ENCODE data around the gene YAF2. TPM values are rescaled to one million over a fixed set of nuclear protein-coding genes. Genes with fewer than 3 reads are reported as not detected.

Gene YAF2
- total RNA-seq, 3 donors from 2014 or later (not counting 1 experiment from before 2014, with no cell fraction given), result 96.2 to 124 (median 101) TPM

GRCh38 chr12:42284876-42285275, 46.8 kb upstream of the YAF2 start:
- Mint-ChIP-seq H3K9me3 (no peaks in the 10 kb centered on the region), H3K36me3 (no peaks in the 10 kb centered on the region), H3K4me3 (no peak overlapping the region), H3K27me3 (ENCODE audit: low read depth in 2 of 2) (peaks cover 8 to 11% of the 10 kb centered on the region in 2 donors), H3K27ac (no peak overlapping the region), H3K4me1 (no peaks in the 10 kb centered on the region)
- Histone ChIP-seq H3K36me3 (ENCODE audit: control insufficient read depth, insufficient read depth, low read length) (no peaks in the 10 kb centered on the region), H3K4me1 (ENCODE audit: control insufficient read depth, insufficient read depth, low read length) (no peaks in the 10 kb centered on the region), H3K4me3 (ENCODE audit: low read length) (no peak overlapping the region), H3K9me3 (ENCODE audit: control insufficient read depth, insufficient read depth, low read length) (no peaks in the 10 kb centered on the region), H3K27me3 (ENCODE audit: control insufficient read depth, insufficient read depth, low read length) (no peaks in the 10 kb centered on the region), H3K27ac (ENCODE audit: low read length) (no peak overlapping the region)
- TF ChIP-seq, protein P1, sequence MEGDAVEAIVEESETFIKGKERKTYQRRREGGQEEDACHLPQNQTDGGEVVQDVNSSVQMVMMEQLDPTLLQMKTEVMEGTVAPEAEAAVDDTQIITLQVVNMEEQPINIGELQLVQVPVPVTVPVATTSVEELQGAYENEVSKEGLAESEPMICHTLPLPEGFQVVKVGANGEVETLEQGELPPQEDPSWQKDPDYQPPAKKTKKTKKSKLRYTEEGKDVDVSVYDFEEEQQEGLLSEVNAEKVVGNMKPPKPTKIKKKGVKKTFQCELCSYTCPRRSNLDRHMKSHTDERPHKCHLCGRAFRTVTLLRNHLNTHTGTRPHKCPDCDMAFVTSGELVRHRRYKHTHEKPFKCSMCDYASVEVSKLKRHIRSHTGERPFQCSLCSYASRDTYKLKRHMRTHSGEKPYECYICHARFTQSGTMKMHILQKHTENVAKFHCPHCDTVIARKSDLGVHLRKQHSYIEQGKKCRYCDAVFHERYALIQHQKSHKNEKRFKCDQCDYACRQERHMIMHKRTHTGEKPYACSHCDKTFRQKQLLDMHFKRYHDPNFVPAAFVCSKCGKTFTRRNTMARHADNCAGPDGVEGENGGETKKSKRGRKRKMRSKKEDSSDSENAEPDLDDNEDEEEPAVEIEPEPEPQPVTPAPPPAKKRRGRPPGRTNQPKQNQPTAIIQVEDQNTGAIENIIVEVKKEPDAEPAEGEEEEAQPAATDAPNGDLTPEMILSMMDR (IDR thresholded peaks at IDR 0.05), result no peak
- intact Hi-C loops (cut with micrococcal nuclease), result no loop called here
- WGBS (ENCODE audit: insufficient coverage), result 86% methylated on average over 2 of the region's 2 CpGs
- DNase-seq (no peak), ATAC-seq (no peak)

- DNase-seq (no peak), ATAC-seq (no peak)
- intact Hi-C loops (cut with micrococcal nuclease), result no loop called here
- Mint-ChIP-seq H3K36me3 (no peaks in the 10 kb centered on the region), H3K4me3 (no peak overlapping the region), H3K27me3 (ENCODE audit: low read depth in 2 of 2) (peaks cover 8 to 11% of the 10 kb centered on the region in 2 donors), H3K27ac (no peak overlapping the region), H3K9me3 (no peaks in the 10 kb centered on the region), H3K4me1 (no peaks in the 10 kb centered on the region)
- no peaks in the 10 kb centered on the region for H3K27me3 ChIP-seq (ENCODE audit: control insufficient read depth, insufficient read depth, low read length)
- TF ChIP-seq, protein P1 (IDR thresholded peaks at IDR 0.05), result no peak
- no peaks in the 10 kb centered on the region for H3K4me1 ChIP-seq (ENCODE audit: control insufficient read depth, insufficient read depth, low read length)
- no peaks in the 10 kb centered on the region for H3K9me3 ChIP-seq (ENCODE audit: control insufficient read depth, insufficient read depth, low read length)
- 17% methylated on average over 1 of the region's 1 CpG for WGBS (ENCODE audit: insufficient coverage)
- no peak overlapping the region for H3K4me3 ChIP-seq (ENCODE audit: low read length)
- H3K27ac ChIP-seq (ENCODE audit: low read length), result no peak overlapping the region
- no peaks in the 10 kb centered on the region for H3K36me3 ChIP-seq (ENCODE audit: control insufficient read depth, insufficient read depth, low read length)
These were observed 46.1 kb upstream of the YAF2 start for GRCh38 chr12:42284157-42284556.

DNA sequence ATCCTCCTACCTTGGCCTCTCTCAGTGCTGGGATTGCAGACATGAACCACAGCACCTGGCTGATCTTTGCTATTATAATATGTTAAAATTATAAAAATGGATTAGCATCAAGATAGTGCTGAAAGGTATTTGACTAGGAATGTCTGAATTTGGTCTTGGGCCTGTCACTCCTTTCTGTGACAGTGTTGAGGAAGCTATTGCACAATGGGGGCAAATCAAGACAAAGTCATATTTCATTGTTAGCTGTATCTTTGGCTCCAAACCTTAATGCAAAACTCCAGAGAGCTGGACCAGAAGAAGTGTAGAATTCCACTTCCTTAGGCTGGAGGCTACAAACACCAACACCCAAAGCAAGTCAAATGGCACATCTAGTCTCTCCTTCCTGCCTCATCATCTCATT, 45.7 kb upstream of the YAF2 start:
- ATAC-seq, result no peak
- Histone ChIP-seq H3K27me3 (ENCODE audit: control insufficient read depth, insufficient read depth, low read length) (no peaks in the 10 kb centered on the region), H3K36me3 (ENCODE audit: control insufficient read depth, insufficient read depth, low read length) (no peaks in the 10 kb centered on the region), H3K27ac (ENCODE audit: low read length) (no peak overlapping the region), H3K9me3 (ENCODE audit: control insufficient read depth, insufficient read depth, low read length) (no peaks in the 10 kb centered on the region), H3K4me1 (ENCODE audit: control insufficient read depth, insufficient read depth, low read length) (no peaks in the 10 kb centered on the region), H3K4me3 (ENCODE audit: low read length) (no peak overlapping the region)
- TF ChIP-seq, protein P1 (IDR thresholded peaks at IDR 0.05), result no peak
- Mint-ChIP-seq H3K4me1 (no peaks in the 10 kb centered on the region), H3K9me3 (no peaks in the 10 kb centered on the region), H3K27ac (no peak overlapping the region), H3K27me3 (ENCODE audit: low read depth in 2 of 2) (peaks cover 8 to 11% of the 10 kb centered on the region in 2 donors), H3K4me3 (no peak overlapping the region), H3K36me3 (no peaks in the 10 kb centered on the region)
- intact Hi-C loops (cut with micrococcal nuclease), result no loop called here
- no peak for DNase-seq

GRCh38 chr12:42282294-42282693, 44.2 kb upstream of the YAF2 start:
- Histone ChIP-seq H3K27me3 (ENCODE audit: control insufficient read depth, insufficient read depth, low read length) (no peaks in the 10 kb centered on the region), H3K4me3 (ENCODE audit: low read length) (no peak overlapping the region), H3K36me3 (ENCODE audit: control insufficient read depth, insufficient read depth, low read length) (no peaks in the 10 kb centered on the region), H3K27ac (ENCODE audit: low read length) (no peak overlapping the region), H3K9me3 (ENCODE audit: control insufficient read depth, insufficient read depth, low read length) (no peaks in the 10 kb centered on the region), H3K4me1 (ENCODE audit: control insufficient read depth, insufficient read depth, low read length) (no peaks in the 10 kb centered on the region)
- TF ChIP-seq, protein P1 (IDR thresholded peaks at IDR 0.05), result no peak
- no peak for DNase-seq
- no peaks in the 10 kb centered on the region for H3K36me3 Mint-ChIP-seq
- intact Hi-C loops (cut with micrococcal nuclease), result no loop called here
- no peak for ATAC-seq
- no peaks in the 10 kb centered on the region for H3K4me1 Mint-ChIP-seq
- no peaks in the 10 kb centered on the region for H3K9me3 Mint-ChIP-seq
- H3K27me3 Mint-ChIP-seq (ENCODE audit: low read depth in 2 of 2), result peaks cover 2 to 7% of the 10 kb centered on the region in 2 donors
- WGBS (ENCODE audit: insufficient coverage), result 100% methylated on average over 2 of the region's 2 CpGs
- no peak overlapping the region for H3K4me3 Mint-ChIP-seq
- H3K27ac Mint-ChIP-seq, result no peak overlapping the region
